SK-N-SH treated with all-trans-retinoic acid at 6 μM for 48 hours (cell line): ENCODE measurements around the gene ARF5.
"Not testable (repeated sequence)": the region's sequence is repeated elsewhere in the genome, so short reads cannot be mapped to it uniquely, and the experiment has no call there.

ENCODE experiments used
- ATAC-seq: fragments of 200-7000 bp; cut with Tn5 transposase; 3 replicates; pipeline ENCODE4 v1.9.1; 2020; ENCODE audit warnings: mild to moderate bottlenecking, moderate library complexity
- ARNTL ChIP-seq: fragments of 450-650 bp; formaldehyde crosslinking; IDR thresholded peaks from 2 replicates; pipeline ENCODE4 v1.5.0; 2020; ENCODE audit warnings: low read depth, mild to moderate bottlenecking, moderate library complexity, borderline replicate concordance
- BACH2 ChIP-seq: fragments of 250-450 bp; sonication (Bioruptor Pico); IDR thresholded peaks from 2 replicates; pipeline ENCODE4 v1.9.0; 2021; ENCODE audit warnings: mild to moderate bottlenecking, borderline replicate concordance
- CSDC2 ChIP-seq: fragments of 250-450 bp; sonication (Bioruptor Pico); IDR thresholded peaks from 2 replicates; pipeline ENCODE4 v1.5.0; 2020; ENCODE audit warnings: mild to moderate bottlenecking, moderate library complexity
- CSRNP3 ChIP-seq: fragments of 250-450 bp; sonication (Bioruptor Pico); IDR thresholded peaks from 2 replicates; pipeline ENCODE4 v1.5.1; 2021; ENCODE audit warnings: mild to moderate bottlenecking, moderate library complexity
- ESRRG ChIP-seq: fragments of 250-450 bp; sonication (Bioruptor Pico); IDR thresholded peaks from 2 replicates; pipeline ENCODE4 v1.6.1; 2021; ENCODE audit warnings: mild to moderate bottlenecking
- GLIS3 ChIP-seq: fragments of 250-450 bp; sonication (Bioruptor Pico); IDR thresholded peaks from 2 replicates; pipeline ENCODE4 v1.5.0; 2020; ENCODE audit warnings: mild to moderate bottlenecking, moderate library complexity
- ISL1 ChIP-seq: fragments of 250-450 bp; sonication (Bioruptor Pico); IDR thresholded peaks from 2 replicates; pipeline ENCODE4 v2.1.2; 2022; ENCODE audit warnings: mild to moderate bottlenecking, moderate library complexity
- OSR1 ChIP-seq: fragments of 250-450 bp; sonication (Bioruptor Pico); IDR thresholded peaks from 2 replicates; pipeline ENCODE4 v1.8.0; 2022; ENCODE audit warnings: moderate library complexity, mild to moderate bottlenecking, inconsistent platforms
- PPARA ChIP-seq: fragments of 250-450 bp; sonication (Bioruptor Pico); IDR thresholded peaks from 2 replicates; pipeline ENCODE4 v1.5.0; 2020; ENCODE audit warnings: mild to moderate bottlenecking, borderline replicate concordance
- RARB ChIP-seq: fragments of 250-450 bp; sonication (Bioruptor Pico); IDR thresholded peaks from 2 replicates; pipeline ENCODE4 v1.8.0; 2021; ENCODE audit warnings: mild to moderate bottlenecking, moderate library complexity
- SNAI2 ChIP-seq: fragments of 250-450 bp; sonication (Bioruptor Pico); IDR thresholded peaks from 2 replicates; pipeline ENCODE4 v1.5.0; 2020; ENCODE audit warnings: mild to moderate bottlenecking, moderate library complexity
- TCF4 ChIP-seq: fragments of 250-450 bp; sonication (Bioruptor Pico); IDR thresholded peaks from 2 replicates; pipeline ENCODE4 v1.8.0; 2021; ENCODE audit warnings: mild to moderate bottlenecking, moderate library complexity, borderline replicate concordance
- TOX ChIP-seq: fragments of 250-450 bp; sonication (Bioruptor Pico); IDR thresholded peaks from 2 replicates; pipeline ENCODE4 v1.8.0; 2021; ENCODE audit warnings: mild to moderate bottlenecking, moderate library complexity, borderline replicate concordance
- ZC3H10 ChIP-seq: fragments of 250-450 bp; sonication (Bioruptor Pico); IDR thresholded peaks from 2 replicates; pipeline ENCODE4 v1.5.1; 2021; ENCODE audit warnings: mild to moderate bottlenecking, moderate library complexity
- ZFP3 ChIP-seq: fragments of 250-450 bp; sonication (Bioruptor Pico); IDR thresholded peaks from 2 replicates; pipeline ENCODE4 v1.5.0; 2020; ENCODE audit warnings: mild to moderate bottlenecking, moderate library complexity
- ZFP30 ChIP-seq: fragments of 450-650 bp; formaldehyde crosslinking; IDR thresholded peaks from 2 replicates; pipeline ENCODE4 v1.5.0; 2022; ENCODE audit warnings: mild to moderate bottlenecking, moderate library complexity
- ZNF565 ChIP-seq: fragments of 450-650 bp; formaldehyde crosslinking; conservative IDR thresholded peaks from 2 replicates; pipeline ENCODE4 v1.5.0; 2020; ENCODE audit warnings: low read depth, mild to moderate bottlenecking, moderate library complexity
- ZNF70 ChIP-seq: fragments of 450-650 bp; formaldehyde crosslinking; IDR thresholded peaks from 2 replicates; pipeline ENCODE4 v1.5.0; 2020; ENCODE audit warnings: mild to moderate bottlenecking, moderate library complexity
- TF ChIP-seq, protein P1 (sequence below): fragments of 250-450 bp; sonication (Bioruptor Pico); IDR thresholded peaks from 2 replicates; pipeline ENCODE4 v1.8.0; 2020; ENCODE audit warnings: mild to moderate bottlenecking, moderate library complexity, borderline replicate concordance
- TF ChIP-seq, protein P2 (sequence below): fragments of 250-450 bp; sonication (Bioruptor Pico); IDR thresholded peaks from 2 replicates; pipeline ENCODE4 v1.5.1; 2020; ENCODE audit warnings: low read depth, mild to moderate bottlenecking, moderate library complexity
- TF ChIP-seq, protein P3 (sequence below): fragments of 250-450 bp; sonication (Bioruptor Pico); IDR thresholded peaks from 2 replicates; pipeline ENCODE4 v1.5.0; 2020; ENCODE audit warnings: mild to moderate bottlenecking, moderate library complexity
- TF ChIP-seq, protein P4 (sequence below): fragments of 250-450 bp; sonication (Bioruptor Pico); IDR thresholded peaks from 2 replicates; pipeline ENCODE4 v1.8.0; 2021; ENCODE audit warnings: low read depth, mild to moderate bottlenecking, moderate library complexity, borderline replicate concordance

Gene ARF5

DNA sequence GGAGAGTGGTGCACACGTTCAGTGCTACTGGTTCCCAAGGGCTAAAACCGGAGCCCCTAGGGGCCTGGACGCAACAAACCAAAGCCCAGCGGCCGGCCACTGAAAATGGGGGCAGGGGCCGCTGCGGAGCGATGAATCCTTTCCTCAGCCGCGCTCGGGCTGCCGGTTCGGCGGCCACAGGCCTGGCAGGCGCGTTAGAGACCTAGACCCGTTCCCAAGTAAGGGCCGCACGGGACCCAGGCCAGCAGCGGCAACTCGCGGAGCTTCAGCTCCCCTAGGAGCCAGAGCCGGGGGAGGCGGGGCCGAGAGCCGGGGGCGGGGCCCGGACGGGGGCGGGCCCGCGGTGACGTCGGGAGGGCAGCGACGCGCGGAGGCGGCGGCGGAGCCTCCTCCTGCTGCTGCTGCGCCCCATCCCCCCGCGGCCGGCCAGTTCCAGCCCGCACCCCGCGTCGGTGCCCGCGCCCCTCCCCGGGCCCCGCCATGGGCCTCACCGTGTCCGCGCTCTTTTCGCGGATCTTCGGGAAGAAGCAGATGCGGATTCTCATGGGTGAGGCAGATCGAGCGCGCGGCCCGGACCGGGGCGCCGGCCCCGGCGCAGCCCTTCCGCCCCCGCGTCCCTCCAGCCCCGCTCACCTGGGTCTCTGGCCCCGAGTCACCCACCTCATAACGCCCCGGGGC is at the start of gene ARF5:
Gene ARF5, plus strand, starts transcription at position 393 of the 678 bp plus-strand sequence. Its CDS starts 88 bp downstream, at position 481.
- peak; percentile 78 for ATAC-seq
- 0 out of 2 replicates have a peak, but pooled peaks have one; percentile 4 for TF ChIP-seq CSDC2 (CRISPR knock-in tag)
- TF ChIP-seq, protein P1, sequence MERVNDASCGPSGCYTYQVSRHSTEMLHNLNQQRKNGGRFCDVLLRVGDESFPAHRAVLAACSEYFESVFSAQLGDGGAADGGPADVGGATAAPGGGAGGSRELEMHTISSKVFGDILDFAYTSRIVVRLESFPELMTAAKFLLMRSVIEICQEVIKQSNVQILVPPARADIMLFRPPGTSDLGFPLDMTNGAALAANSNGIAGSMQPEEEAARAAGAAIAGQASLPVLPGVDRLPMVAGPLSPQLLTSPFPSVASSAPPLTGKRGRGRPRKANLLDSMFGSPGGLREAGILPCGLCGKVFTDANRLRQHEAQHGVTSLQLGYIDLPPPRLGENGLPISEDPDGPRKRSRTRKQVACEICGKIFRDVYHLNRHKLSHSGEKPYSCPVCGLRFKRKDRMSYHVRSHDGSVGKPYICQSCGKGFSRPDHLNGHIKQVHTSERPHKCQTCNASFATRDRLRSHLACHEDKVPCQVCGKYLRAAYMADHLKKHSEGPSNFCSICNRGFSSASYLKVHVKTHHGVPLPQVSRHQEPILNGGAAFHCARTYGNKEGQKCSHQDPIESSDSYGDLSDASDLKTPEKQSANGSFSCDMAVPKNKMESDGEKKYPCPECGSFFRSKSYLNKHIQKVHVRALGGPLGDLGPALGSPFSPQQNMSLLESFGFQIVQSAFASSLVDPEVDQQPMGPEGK, result no peak

DNA sequence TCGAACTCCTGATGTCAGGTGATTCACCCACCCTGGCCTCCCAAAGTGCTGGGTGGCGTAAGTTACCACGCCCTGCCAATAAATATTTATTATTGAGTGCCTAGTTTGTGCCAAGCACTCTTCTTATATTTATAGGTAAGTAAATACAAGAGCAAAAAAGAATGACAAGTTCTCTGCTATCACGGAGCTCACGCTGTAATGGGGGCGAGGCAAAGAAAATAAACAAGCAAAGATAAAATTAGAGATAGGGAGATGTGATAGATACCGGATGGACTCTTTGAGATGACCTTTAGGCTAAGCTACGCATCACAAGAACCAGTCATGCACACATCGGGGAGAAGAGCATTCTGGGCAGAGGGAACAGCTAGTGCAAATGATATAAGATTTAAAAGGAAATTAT is 49.1 kb upstream of the ARF5 start:
- no peak for ATAC-seq
- TF ChIP-seq CSDC2 (CRISPR knock-in tag) (no peak), RARB (CRISPR knock-in tag) (no peak), ESRRG (no peak), SNAI2 (CRISPR knock-in tag) (no peak), ARNTL (no peak), ZFP3 (CRISPR knock-in tag) (no peak), ZNF70 (CRISPR knock-in tag) (no peak), OSR1 (CRISPR knock-in tag) (no peak), PPARA (CRISPR knock-in tag) (no peak), ZNF565 (CRISPR knock-in tag) (no peak), ISL1 (CRISPR knock-in tag) (no peak), BACH2 (CRISPR knock-in tag) (no peak), ZC3H10 (CRISPR knock-in tag) (no peak)
- TF ChIP-seq, protein P2, sequence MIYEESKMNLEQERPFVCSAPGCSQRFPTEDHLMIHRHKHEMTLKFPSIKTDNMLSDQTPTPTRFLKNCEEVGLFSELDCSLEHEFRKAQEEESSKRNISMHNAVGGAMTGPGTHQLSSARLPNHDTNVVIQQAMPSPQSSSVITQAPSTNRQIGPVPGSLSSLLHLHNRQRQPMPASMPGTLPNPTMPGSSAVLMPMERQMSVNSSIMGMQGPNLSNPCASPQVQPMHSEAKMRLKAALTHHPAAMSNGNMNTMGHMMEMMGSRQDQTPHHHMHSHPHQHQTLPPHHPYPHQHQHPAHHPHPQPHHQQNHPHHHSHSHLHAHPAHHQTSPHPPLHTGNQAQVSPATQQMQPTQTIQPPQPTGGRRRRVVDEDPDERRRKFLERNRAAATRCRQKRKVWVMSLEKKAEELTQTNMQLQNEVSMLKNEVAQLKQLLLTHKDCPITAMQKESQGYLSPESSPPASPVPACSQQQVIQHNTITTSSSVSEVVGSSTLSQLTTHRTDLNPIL (CRISPR knock-in tag), result no peak

GRCh38 chr7:127540461-127540860 is 47.8 kb upstream of the ARF5 start:
- not testable (repeated sequence) for ATAC-seq

GRCh38 chr7:127541548-127541947 is 46.7 kb upstream of the ARF5 start:
- no peak for ATAC-seq
- TF ChIP-seq, protein P3, sequence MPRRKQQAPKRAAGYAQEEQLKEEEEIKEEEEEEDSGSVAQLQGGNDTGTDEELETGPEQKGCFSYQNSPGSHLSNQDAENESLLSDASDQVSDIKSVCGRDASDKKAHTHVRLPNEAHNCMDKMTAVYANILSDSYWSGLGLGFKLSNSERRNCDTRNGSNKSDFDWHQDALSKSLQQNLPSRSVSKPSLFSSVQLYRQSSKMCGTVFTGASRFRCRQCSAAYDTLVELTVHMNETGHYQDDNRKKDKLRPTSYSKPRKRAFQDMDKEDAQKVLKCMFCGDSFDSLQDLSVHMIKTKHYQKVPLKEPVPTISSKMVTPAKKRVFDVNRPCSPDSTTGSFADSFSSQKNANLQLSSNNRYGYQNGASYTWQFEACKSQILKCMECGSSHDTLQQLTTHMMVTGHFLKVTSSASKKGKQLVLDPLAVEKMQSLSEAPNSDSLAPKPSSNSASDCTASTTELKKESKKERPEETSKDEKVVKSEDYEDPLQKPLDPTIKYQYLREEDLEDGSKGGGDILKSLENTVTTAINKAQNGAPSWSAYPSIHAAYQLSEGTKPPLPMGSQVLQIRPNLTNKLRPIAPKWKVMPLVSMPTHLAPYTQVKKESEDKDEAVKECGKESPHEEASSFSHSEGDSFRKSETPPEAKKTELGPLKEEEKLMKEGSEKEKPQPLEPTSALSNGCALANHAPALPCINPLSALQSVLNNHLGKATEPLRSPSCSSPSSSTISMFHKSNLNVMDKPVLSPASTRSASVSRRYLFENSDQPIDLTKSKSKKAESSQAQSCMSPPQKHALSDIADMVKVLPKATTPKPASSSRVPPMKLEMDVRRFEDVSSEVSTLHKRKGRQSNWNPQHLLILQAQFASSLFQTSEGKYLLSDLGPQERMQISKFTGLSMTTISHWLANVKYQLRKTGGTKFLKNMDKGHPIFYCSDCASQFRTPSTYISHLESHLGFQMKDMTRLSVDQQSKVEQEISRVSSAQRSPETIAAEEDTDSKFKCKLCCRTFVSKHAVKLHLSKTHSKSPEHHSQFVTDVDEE (CRISPR knock-in tag), result no peak
- no peak for TF ChIP-seq ZNF70 (CRISPR knock-in tag)

DNA sequence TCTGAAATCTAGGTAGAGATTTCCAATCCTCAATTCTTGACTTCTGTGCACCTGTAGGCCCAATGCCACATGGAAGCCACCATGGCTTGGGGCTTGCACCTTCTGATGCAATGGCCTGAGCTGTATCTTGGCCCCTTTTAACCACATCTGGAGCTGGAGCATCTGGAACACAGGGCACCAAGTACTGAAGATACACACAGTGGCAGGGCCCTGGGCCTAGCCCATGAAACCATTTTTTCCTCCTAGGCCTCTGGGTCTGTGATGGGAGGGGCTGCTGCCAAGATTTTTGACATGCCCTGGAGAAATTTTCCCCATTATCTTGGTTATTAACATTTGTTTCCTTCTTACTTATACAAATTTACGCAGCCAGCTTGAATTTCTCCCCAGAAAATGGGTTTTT is 41.9 kb upstream of the ARF5 start:
- ATAC-seq, result no peak
- TF ChIP-seq CSRNP3 (CRISPR knock-in tag) (no peak), GLIS3 (CRISPR knock-in tag) (no peak), ZFP30 (no peak), OSR1 (CRISPR knock-in tag) (no peak), ESRRG (no peak), TCF4 (CRISPR knock-in tag) (no peak), ARNTL (no peak), TOX (CRISPR knock-in tag) (no peak), SNAI2 (CRISPR knock-in tag) (no peak)
- TF ChIP-seq, protein P4, sequence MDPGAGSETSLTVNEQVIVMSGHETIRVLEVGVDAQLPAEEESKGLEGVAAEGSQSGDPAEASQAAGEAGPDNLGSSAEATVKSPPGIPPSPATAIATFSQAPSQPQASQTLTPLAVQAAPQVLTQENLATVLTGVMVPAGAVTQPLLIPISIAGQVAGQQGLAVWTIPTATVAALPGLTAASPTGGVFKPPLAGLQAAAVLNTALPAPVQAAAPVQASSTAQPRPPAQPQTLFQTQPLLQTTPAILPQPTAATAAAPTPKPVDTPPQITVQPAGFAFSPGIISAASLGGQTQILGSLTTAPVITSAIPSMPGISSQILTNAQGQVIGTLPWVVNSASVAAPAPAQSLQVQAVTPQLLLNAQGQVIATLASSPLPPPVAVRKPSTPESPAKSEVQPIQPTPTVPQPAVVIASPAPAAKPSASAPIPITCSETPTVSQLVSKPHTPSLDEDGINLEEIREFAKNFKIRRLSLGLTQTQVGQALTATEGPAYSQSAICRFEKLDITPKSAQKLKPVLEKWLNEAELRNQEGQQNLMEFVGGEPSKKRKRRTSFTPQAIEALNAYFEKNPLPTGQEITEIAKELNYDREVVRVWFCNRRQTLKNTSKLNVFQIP, result no peak
- TF ChIP-seq, protein P1, result no peak
